KMS-11 (cell line): Measurements from ENCODE around the gene SPRY1.

ENCODE experiments used
- H2AFZ ChIP-seq: fragments of 200-600 bp; sonication (generic); 2 replicates; pipeline ENCODE4 v1.6.1; 2016; ENCODE audit warnings: antibody characterized with exemption, mixed run types, low read depth
- H3K27ac ChIP-seq: fragments of 200-600 bp; sonication (generic); 2 replicates; pipeline ENCODE4 v1.6.1; 2016; ENCODE audit warnings: mild to moderate bottlenecking, mixed run types
- H3K27me3 ChIP-seq: fragments of 200-600 bp; sonication (generic); 2 replicates; pipeline ENCODE4 v1.6.1; 2017; ENCODE audit warnings: mild to moderate bottlenecking, low read depth, mixed run types, moderate library complexity; ENCODE audit not compliant: insufficient read depth
- H3K36me3 ChIP-seq: fragments of 200-600 bp; sonication (generic); 2 replicates; pipeline ENCODE4 v1.6.1; 2017; ENCODE audit warnings: mild to moderate bottlenecking, mixed run types; ENCODE audit not compliant: insufficient read depth
- H3K4me1 ChIP-seq: fragments of 200-600 bp; sonication (generic); 2 replicates; pipeline ENCODE4 v1.6.1; 2016; ENCODE audit warnings: mild to moderate bottlenecking, low read depth, mixed run types; ENCODE audit not compliant: poor library complexity, severe bottlenecking
- H3K4me2 ChIP-seq: fragments of 200-600 bp; sonication (generic); 2 replicates; pipeline ENCODE4 v1.7.0; 2016; ENCODE audit warnings: mild to moderate bottlenecking, mixed run types
- H3K4me3 ChIP-seq: fragments of 200-600 bp; sonication (generic); IDR thresholded peaks from 2 replicates; pipeline ENCODE4 v1.6.1; 2017; ENCODE audit warnings: low read depth, low read length, mixed read lengths; ENCODE audit not compliant: insufficient read depth
- H3K79me2 ChIP-seq: fragments of 200-600 bp; sonication (generic); 2 replicates; pipeline ENCODE4 v1.6.1; 2016; ENCODE audit warnings: low read depth, mixed run types; ENCODE audit not compliant: insufficient read depth
- H3K9ac ChIP-seq: fragments of 200-600 bp; sonication (generic); 2 replicates; pipeline ENCODE4 v1.6.1; 2016; ENCODE audit warnings: mild to moderate bottlenecking, mixed run types
- H4K20me1 ChIP-seq: fragments of 200-600 bp; sonication (generic); 2 replicates; pipeline ENCODE4 v1.6.1; 2016; ENCODE audit warnings: mild to moderate bottlenecking, mixed run types; ENCODE audit not compliant: insufficient read depth
- TF ChIP-seq, protein P1 (sequence below): fragments of 200-600 bp; sonication (generic); conservative IDR thresholded peaks from 2 replicates; pipeline ENCODE4 v1.6.1; 2017; ENCODE audit warnings: low read depth, mild to moderate bottlenecking, antibody characterized with exemption, low read length, moderate library complexity, mixed read lengths

The SPRY1 gene

DNA sequence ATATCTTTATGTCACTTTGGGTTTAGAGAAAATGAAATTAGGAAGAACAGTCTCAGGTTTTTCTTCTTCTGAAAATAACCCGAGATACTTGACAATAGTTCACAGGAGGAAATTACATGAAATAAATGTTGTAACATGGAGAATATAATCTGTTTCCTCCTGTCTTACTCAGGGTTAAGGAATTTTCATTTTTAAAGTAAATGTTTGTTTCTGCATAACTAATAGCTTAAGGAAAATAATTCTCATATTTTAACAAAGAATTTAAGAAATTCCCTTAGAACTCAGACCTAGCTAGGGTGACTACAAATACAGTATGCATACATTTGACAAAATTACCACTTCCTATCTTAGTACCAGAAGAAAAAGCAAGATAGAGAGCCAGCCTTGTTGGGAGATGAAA is 17.2 kb upstream of the SPRY1 start:
- H3K4me2 ChIP-seq = no peak overlapping the region
- no peak overlapping the region for H2AFZ ChIP-seq
- no peaks in the 10 kb centered on the region for H4K20me1 ChIP-seq
- H3K27ac ChIP-seq = no peak overlapping the region
- H3K4me3 ChIP-seq = no peak overlapping the region
- no peak overlapping the region for H3K9ac ChIP-seq
- no peaks in the 10 kb centered on the region for H3K36me3 ChIP-seq
- TF ChIP-seq, protein P1, sequence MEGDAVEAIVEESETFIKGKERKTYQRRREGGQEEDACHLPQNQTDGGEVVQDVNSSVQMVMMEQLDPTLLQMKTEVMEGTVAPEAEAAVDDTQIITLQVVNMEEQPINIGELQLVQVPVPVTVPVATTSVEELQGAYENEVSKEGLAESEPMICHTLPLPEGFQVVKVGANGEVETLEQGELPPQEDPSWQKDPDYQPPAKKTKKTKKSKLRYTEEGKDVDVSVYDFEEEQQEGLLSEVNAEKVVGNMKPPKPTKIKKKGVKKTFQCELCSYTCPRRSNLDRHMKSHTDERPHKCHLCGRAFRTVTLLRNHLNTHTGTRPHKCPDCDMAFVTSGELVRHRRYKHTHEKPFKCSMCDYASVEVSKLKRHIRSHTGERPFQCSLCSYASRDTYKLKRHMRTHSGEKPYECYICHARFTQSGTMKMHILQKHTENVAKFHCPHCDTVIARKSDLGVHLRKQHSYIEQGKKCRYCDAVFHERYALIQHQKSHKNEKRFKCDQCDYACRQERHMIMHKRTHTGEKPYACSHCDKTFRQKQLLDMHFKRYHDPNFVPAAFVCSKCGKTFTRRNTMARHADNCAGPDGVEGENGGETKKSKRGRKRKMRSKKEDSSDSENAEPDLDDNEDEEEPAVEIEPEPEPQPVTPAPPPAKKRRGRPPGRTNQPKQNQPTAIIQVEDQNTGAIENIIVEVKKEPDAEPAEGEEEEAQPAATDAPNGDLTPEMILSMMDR = no peak
- no peaks in the 10 kb centered on the region for H3K4me1 ChIP-seq
- H3K79me2 ChIP-seq = no peaks in the 10 kb centered on the region
- H3K27me3 ChIP-seq = no peaks in the 10 kb centered on the region

DNA sequence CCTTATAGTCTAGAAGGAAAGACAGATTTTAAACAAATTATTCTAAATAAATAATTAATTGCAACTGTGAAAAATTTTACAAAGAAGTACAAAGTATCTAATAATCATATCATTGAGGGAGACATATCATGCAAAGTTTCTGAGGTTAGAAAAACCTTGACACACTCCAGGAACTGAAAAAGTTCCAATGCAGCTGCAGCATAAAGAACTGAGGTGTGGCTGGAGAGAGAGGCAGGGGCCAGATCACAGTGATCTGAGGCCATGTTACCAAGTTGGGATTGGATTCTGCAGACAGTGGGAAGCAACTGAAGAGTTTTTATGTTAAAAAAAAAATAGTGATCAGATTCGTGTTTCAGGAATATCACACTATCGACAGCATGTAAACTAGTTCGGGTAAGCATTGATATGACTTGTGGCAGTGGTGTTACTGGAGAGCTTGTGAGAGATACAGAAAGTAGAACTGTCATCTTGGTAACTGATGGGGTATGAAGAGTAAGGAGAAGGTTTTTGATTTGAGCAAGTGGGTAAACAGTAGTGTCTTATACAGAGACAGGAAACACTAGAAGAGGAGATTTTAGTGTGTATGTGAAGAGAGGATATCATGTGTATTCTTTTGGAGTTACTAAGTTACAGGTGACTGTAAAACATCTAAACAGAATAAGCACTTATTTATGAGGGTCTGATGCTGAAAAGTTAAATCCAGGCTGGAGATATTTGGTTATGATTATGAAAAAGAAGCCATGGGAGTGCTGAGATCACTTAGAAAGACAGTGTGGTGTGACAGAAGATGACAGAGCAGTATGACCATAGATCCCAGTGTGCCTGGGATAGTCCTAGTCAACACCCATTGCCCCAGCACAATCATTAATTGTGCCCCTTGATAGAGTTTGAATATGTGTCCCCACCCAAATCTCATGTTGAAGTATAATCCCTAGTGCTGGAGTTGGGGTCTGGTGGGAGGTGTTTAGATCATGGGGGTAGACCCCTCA is 15.6 kb upstream of the SPRY1 start:
- Histone ChIP-seq H3K27me3 (no peaks in the 10 kb centered on the region), H3K9ac (no peak overlapping the region), H3K4me2 (no peak overlapping the region), H3K4me1 (no peaks in the 10 kb centered on the region), H4K20me1 (no peaks in the 10 kb centered on the region), H3K79me2 (no peaks in the 10 kb centered on the region), H3K4me3 (no peak overlapping the region), H3K36me3 (no peaks in the 10 kb centered on the region), H3K27ac (no peak overlapping the region), H2AFZ (no peak overlapping the region)
- TF ChIP-seq, protein P1 = no peak

DNA sequence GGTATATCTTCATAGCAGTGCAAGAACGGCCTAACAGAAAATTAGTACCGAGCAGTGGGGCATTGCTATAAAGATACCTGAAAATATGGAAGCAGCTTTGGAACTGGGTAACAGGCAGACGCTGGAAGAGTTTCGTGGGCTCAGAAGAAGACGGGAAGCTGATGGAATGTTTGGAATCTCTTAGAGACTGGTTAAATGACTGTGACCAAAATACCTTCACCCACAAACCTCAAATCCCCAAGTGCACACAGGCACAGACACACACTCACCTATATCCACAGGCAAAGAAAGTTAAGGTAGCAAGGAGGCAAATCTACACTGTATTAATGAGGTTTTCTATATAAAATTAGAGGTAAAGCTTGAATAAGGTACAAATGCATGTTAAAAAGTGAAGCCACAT is 14.6 kb upstream of the SPRY1 start:
- no peaks in the 10 kb centered on the region for H3K27me3 ChIP-seq
- H2AFZ ChIP-seq = no peak overlapping the region
- no peak overlapping the region for H3K9ac ChIP-seq
- no peaks in the 10 kb centered on the region for H4K20me1 ChIP-seq
- TF ChIP-seq, protein P1 = no peak
- no peaks in the 10 kb centered on the region for H3K4me1 ChIP-seq
- H3K4me3 ChIP-seq = no peak overlapping the region
- H3K79me2 ChIP-seq = no peaks in the 10 kb centered on the region
- no peak overlapping the region for H3K4me2 ChIP-seq
- no peaks in the 10 kb centered on the region for H3K36me3 ChIP-seq
- no peak overlapping the region for H3K27ac ChIP-seq

DNA sequence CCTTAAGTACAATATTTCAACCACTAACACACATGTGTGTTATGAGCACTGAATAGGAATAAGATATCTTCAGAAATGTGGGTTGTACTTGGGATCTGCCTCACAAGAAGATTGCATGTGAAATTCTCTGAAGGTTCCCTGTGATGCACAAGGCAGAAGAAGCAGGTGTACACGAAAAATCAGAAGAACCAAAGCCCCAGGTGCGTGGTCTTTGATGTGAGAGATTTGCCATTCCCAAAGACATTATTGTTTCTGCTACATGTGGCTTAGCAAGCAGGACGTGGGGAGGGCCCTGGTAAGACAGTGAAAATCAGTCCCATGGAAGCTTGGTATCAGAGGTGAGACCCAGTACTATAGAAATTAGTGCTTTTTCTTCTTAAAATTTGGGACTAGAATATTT is 13.0 kb upstream of the SPRY1 start:
- H2AFZ ChIP-seq = no peak overlapping the region
- H3K36me3 ChIP-seq = no peaks in the 10 kb centered on the region
- TF ChIP-seq, protein P1 = no peak
- no peak overlapping the region for H3K9ac ChIP-seq
- H3K27ac ChIP-seq = no peak overlapping the region
- H3K4me2 ChIP-seq = no peak overlapping the region
- no peaks in the 10 kb centered on the region for H4K20me1 ChIP-seq
- no peaks in the 10 kb centered on the region for H3K4me1 ChIP-seq
- no peak overlapping the region for H3K4me3 ChIP-seq
- H3K79me2 ChIP-seq = no peaks in the 10 kb centered on the region
- no peaks in the 10 kb centered on the region for H3K27me3 ChIP-seq
